ENCODE data around the gene TSPEAR. TPM values are rescaled to one million over a fixed set of nuclear protein-coding genes. Genes with fewer than 3 reads are reported as not detected.

The TSPEAR gene
- total and polyA plus RNA-seq, 2 donors (not counting 1 experiment from before 2014, with no cell fraction given) = not detected

DNA sequence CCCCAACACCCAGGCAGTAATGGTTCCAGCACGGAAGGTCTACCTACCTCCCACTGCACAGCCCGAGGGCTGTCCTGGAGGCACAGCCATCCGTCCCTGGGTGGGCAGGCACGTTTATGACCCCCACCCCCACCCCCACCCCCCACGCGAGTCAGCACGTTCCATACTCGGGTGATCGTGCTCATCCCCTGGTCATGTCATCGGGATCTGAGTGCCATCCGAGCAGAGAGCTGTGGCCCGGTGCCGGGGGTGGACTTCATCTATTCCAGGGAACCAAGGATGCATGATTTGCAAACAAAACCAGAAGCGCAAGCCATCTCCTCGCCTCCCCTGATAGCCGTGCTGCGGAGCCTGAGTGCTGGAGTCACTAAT is 1.1 kb downstream of the TSPEAR start:
- intact Hi-C loops (cut with micrococcal nuclease) = no loop called here
- WGBS (ENCODE audit: insufficient coverage) = 6% methylated on average over 15 of the region's 17 CpGs
- H3K9me3 Mint-ChIP-seq (ENCODE audit: insufficient read depth) = peaks cover 4% of the 10 kb centered on the region
- DNase-seq (no peak), ATAC-seq (ENCODE audit: low read depth) (no peak)
- H3K4me1 Mint-ChIP-seq = peaks cover 7% of the 10 kb centered on the region
- no peaks in the 10 kb centered on the region for H4K20me1 ChIP-seq (ENCODE audit: control insufficient read depth, insufficient read depth, low read length, poor library complexity, severe bottlenecking)
- POLR2A ChIA-PET = no interaction called here
- H3K4me3 Mint-ChIP-seq = no peak overlapping the region
- no peak overlapping the region for H2AFZ ChIP-seq (ENCODE audit: insufficient read depth, low read depth, low read length, poor library complexity, severe bottlenecking)
- CTCF ChIA-PET = interaction anchor here (0.6 kb wide), 1 partner anchor 14 kb away, joined by 3 read pairs; no protein-coding TSS in a partner anchor
- peaks cover 0 to 16% (median 5%) of the 10 kb centered on the region in 3 donors for H3K9me3 ChIP-seq (ENCODE audit: control extremely low read depth in 1 of 3, control insufficient read depth in 2 of 3, insufficient read depth in 1 of 3, low read length in 2 of 3)
- no peaks in the 10 kb centered on the region for H3K36me3 ChIP-seq (replicated peaks in 1 of 2; ENCODE audit: control extremely low read depth in 1 of 2, control insufficient read depth in 1 of 2, extremely low read depth in 1 of 2, insufficient read depth in 2 of 2, low read length in 1 of 2)
- no peak overlapping the region for H3K27ac ChIP-seq (ENCODE audit: low read length in 2 of 2)
- no peaks in the 10 kb centered on the region for H3K79me2 ChIP-seq (ENCODE audit: control insufficient read depth, insufficient read depth, low read length)
- peaks cover 6 to 9% of the 10 kb centered on the region in 2 donors for H3K4me1 ChIP-seq (ENCODE audit: control insufficient read depth in 2 of 2, insufficient read depth in 2 of 2, low read length in 2 of 2)
- peaks cover 62% of the 10 kb centered on the region for H3K27me3 Mint-ChIP-seq
- no peak overlapping the region for H3K27ac Mint-ChIP-seq
- H3K4me3 ChIP-seq (ENCODE audit: control extremely low read depth in 1 of 5, extremely low read depth in 1 of 5, insufficient read depth in 1 of 5, low read depth in 2 of 5, low read length in 4 of 5) = no peak overlapping the region
- no peak for TF ChIP-seq EZH2 (IDR thresholded peaks at IDR 0.05; ENCODE audit: borderline replicate concordance, insufficient read depth, low read depth, low read length, poor library complexity, severe bottlenecking)
- TF ChIP-seq, protein P1, sequence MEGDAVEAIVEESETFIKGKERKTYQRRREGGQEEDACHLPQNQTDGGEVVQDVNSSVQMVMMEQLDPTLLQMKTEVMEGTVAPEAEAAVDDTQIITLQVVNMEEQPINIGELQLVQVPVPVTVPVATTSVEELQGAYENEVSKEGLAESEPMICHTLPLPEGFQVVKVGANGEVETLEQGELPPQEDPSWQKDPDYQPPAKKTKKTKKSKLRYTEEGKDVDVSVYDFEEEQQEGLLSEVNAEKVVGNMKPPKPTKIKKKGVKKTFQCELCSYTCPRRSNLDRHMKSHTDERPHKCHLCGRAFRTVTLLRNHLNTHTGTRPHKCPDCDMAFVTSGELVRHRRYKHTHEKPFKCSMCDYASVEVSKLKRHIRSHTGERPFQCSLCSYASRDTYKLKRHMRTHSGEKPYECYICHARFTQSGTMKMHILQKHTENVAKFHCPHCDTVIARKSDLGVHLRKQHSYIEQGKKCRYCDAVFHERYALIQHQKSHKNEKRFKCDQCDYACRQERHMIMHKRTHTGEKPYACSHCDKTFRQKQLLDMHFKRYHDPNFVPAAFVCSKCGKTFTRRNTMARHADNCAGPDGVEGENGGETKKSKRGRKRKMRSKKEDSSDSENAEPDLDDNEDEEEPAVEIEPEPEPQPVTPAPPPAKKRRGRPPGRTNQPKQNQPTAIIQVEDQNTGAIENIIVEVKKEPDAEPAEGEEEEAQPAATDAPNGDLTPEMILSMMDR (IDR thresholded peaks at IDR 0.05) = no peak
- H3K9ac ChIP-seq (ENCODE audit: low read length) = no peak overlapping the region
- H3K4me2 ChIP-seq (replicated peaks; ENCODE audit: low read depth, low read length, poor library complexity, severe bottlenecking) = no peak overlapping the region
- peaks cover 0 to 77% (median 46%) of the 10 kb centered on the region in 4 experiments for H3K27me3 ChIP-seq (replicated peaks in 1 of 4; ENCODE audit: control extremely low read depth in 1 of 4, control insufficient read depth in 3 of 4, insufficient read depth in 4 of 4, low read length in 3 of 4)

DNA sequence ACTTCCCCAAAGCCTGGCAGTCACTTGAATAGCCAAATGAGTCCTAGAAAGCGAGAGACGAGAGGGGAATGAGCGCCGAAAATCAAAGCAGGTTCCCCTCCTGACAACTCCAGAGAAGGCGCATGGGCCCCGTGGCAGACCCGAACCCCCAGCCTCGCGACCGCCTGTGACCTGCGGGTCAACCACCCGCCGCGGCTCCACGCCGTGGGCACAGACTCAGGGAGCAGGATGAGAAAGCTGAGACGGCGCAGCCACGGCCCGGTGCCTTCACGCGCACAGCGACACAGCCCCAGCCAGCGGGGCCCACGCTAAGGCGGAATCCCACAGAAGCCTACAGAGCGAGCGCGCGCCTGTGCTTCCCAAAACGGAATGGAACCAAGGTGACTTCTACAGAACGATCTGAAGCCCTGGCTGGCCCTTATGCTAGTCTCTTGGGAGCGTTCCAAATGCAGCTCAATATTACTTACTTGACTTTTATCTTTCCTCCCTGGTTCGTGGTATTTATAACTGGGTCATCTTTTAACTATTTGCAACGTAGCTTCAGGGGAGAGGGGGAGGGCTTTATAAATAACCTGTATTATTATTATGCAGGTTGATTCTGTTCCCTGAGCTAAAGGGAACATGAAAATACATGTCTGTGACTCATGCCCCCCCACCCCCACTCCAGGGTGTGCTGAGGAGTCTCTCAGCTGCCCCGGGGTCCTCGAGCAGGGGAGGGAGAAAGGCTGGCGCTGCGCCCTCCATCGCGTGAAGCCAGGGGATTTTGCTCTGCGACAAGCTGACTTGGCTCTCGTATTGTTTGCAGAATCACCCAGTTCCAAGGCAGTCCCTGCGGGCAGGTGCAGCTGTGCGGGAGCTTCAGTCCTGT is 1.7 kb downstream of the TSPEAR start:
- peaks cover 61% of the 10 kb centered on the region for H3K27me3 Mint-ChIP-seq
- H3K9me3 Mint-ChIP-seq (ENCODE audit: insufficient read depth) = peaks cover 4% of the 10 kb centered on the region
- no peak overlapping the region for H2AFZ ChIP-seq (ENCODE audit: insufficient read depth, low read depth, low read length, poor library complexity, severe bottlenecking)
- no peak overlapping the region for H3K4me3 Mint-ChIP-seq
- 9% methylated on average over 42 of the region's 45 CpGs for whole genome bisulfite sequencing (ENCODE audit: insufficient coverage)
- no peak overlapping the region for H3K9ac ChIP-seq (ENCODE audit: low read length)
- no peaks in the 10 kb centered on the region for H4K20me1 ChIP-seq (ENCODE audit: control insufficient read depth, insufficient read depth, low read length, poor library complexity, severe bottlenecking)
- POLR2A ChIA-PET = no interaction called here
- no peak overlapping the region for H3K4me2 ChIP-seq (replicated peaks; ENCODE audit: low read depth, low read length, poor library complexity, severe bottlenecking)
- no peaks in the 10 kb centered on the region for H3K36me3 ChIP-seq (replicated peaks in 1 of 2; ENCODE audit: control extremely low read depth in 1 of 2, control insufficient read depth in 1 of 2, extremely low read depth in 1 of 2, insufficient read depth in 2 of 2, low read length in 1 of 2)
- peaks cover 0 to 18% (median 7%) of the 10 kb centered on the region in 3 donors for H3K9me3 ChIP-seq (ENCODE audit: control extremely low read depth in 1 of 3, control insufficient read depth in 2 of 3, insufficient read depth in 1 of 3, low read length in 2 of 3)
- H3K27me3 ChIP-seq (replicated peaks in 1 of 4; ENCODE audit: control extremely low read depth in 1 of 4, control insufficient read depth in 3 of 4, insufficient read depth in 4 of 4, low read length in 3 of 4) = peaks cover 0 to 75% (median 44%) of the 10 kb centered on the region in 4 experiments
- peaks cover 6 to 9% of the 10 kb centered on the region in 2 donors for H3K4me1 ChIP-seq (ENCODE audit: control insufficient read depth in 2 of 2, insufficient read depth in 2 of 2, low read length in 2 of 2)
- no peak overlapping the region for H3K27ac Mint-ChIP-seq
- ATAC-seq (ENCODE audit: low read depth) (no peak), DNase-seq (no peak)
- no peaks in the 10 kb centered on the region for H3K79me2 ChIP-seq (ENCODE audit: control insufficient read depth, insufficient read depth, low read length)
- TF ChIP-seq, protein P1 (IDR thresholded peaks at IDR 0.05) = no peak
- TF ChIP-seq EZH2 (IDR thresholded peaks at IDR 0.05; ENCODE audit: borderline replicate concordance, insufficient read depth, low read depth, low read length, poor library complexity, severe bottlenecking) = no peak
- no peak overlapping the region for H3K4me3 ChIP-seq (ENCODE audit: control extremely low read depth in 1 of 5, extremely low read depth in 1 of 5, insufficient read depth in 1 of 5, low read depth in 2 of 5, low read length in 4 of 5)
- H3K27ac ChIP-seq (ENCODE audit: low read length in 2 of 2) = no peak overlapping the region
- intact Hi-C loops (cut with micrococcal nuclease) = no loop called here
- CTCF ChIA-PET = no interaction called here
- H3K4me1 Mint-ChIP-seq = peaks cover 3% of the 10 kb centered on the region

All from B cell (primary cell).